Measurements from ENCODE around the gene DLX4. TPM values are rescaled to one million over a fixed set of nuclear protein-coding genes. Genes with fewer than 3 reads are reported as not detected.

The DLX4 gene
- total RNA-seq, 4 donors from 2014 or later: not detected

GRCh38 chr17:49959183-49959935, 9.6 kb upstream of the DLX4 start:
- WGBS, 2 donors (ENCODE audit: low coverage in 1 of 2): 69 to 75% methylated on average over 2 to 8 of the region's 8 CpGs
- Histone ChIP-seq H3K27me3 (peaks cover 50% of the 10 kb centered on the region), H3K4me1 (peaks cover 0 to 5% (median 2%) of the 10 kb centered on the region in 4 donors), H3K4me3 (no peak overlapping the region), H3K9me3 (no peaks in the 10 kb centered on the region), H3K36me3 (no peaks in the 10 kb centered on the region), H3K27ac (no peak overlapping the region)
- in situ Hi-C loops (cut with MboI; ENCODE audit: low pct_ligation_motif_present in 1 of 4, low pct_unique_long_range_greater_than_20kb in 1 of 4, low sequenced_read_pairs in 3 of 4): no loop called here
- no peak for DNase-seq
- intact Hi-C loops (cut with DNase I; ENCODE audit: low total_unique reads): no loop called here
- TF ChIP-seq POLR2A (IDR thresholded peaks at IDR 0.05): no peak

GRCh38 chr17:49962599-49963308, 6.2 kb upstream of the DLX4 start:
- in situ Hi-C loops (cut with MboI; ENCODE audit: low pct_ligation_motif_present in 1 of 4, low pct_unique_long_range_greater_than_20kb in 1 of 4, low sequenced_read_pairs in 3 of 4) (no loop called here), intact Hi-C loops (cut with DNase I; ENCODE audit: low total_unique reads) (no loop called here)
- H3K4me3 ChIP-seq: no peak overlapping the region
- no peak for TF ChIP-seq POLR2AphosphoS5 (IDR thresholded peaks at IDR 0.05)
- no peak for TF ChIP-seq CTCF (IDR thresholded peaks at IDR 0.05)
- TF ChIP-seq POLR2A (IDR thresholded peaks at IDR 0.05): no peak
- TF ChIP-seq EP300 (IDR thresholded peaks at IDR 0.05; ENCODE audit: low read depth): no peak
- H3K27ac ChIP-seq: no peak overlapping the region
- H3K36me3 ChIP-seq: no peaks in the 10 kb centered on the region
- no peak for DNase-seq
- WGBS, 2 donors (ENCODE audit: low coverage in 1 of 2): 18% methylated on average over 11 of the region's 11 CpGs; no CpG with 5 or more reads in 1 of the 2 donors
- H3K27me3 ChIP-seq: peaks cover 72% of the 10 kb centered on the region
- no peaks in the 10 kb centered on the region for H3K9me3 ChIP-seq
- H3K4me1 ChIP-seq: peaks cover 0 to 15% (median 2%) of the 10 kb centered on the region in 4 donors

- in situ Hi-C loops (cut with MboI; ENCODE audit: low pct_ligation_motif_present in 1 of 4, low pct_unique_long_range_greater_than_20kb in 1 of 4, low sequenced_read_pairs in 3 of 4): no loop called here
- DNase-seq: no peak
- peaks cover 77% of the 10 kb centered on the region for H3K27me3 ChIP-seq
- H3K9me3 ChIP-seq: no peaks in the 10 kb centered on the region
- intact Hi-C loops (cut with DNase I; ENCODE audit: low total_unique reads): no loop called here
- WGBS, 2 donors (ENCODE audit: low coverage in 1 of 2): 25% methylated on average over 4 of the region's 4 CpGs; no CpG with 5 or more reads in 1 of the 2 donors
- TF ChIP-seq CTCF (IDR thresholded peaks at IDR 0.05): no peak
- TF ChIP-seq EP300 (IDR thresholded peaks at IDR 0.05; ENCODE audit: low read depth): no peak
- no peak for TF ChIP-seq POLR2A (IDR thresholded peaks at IDR 0.05)
- no peak for TF ChIP-seq POLR2AphosphoS5 (IDR thresholded peaks at IDR 0.05)
- H3K4me3 ChIP-seq: no peak overlapping the region
- no peak overlapping the region for H3K27ac ChIP-seq
- no peaks in the 10 kb centered on the region for H3K36me3 ChIP-seq
- peaks cover 0 to 15% (median 3%) of the 10 kb centered on the region in 4 donors for H3K4me1 ChIP-seq
Measured at GRCh38 chr17:49963309-49963625, 5.7 kb upstream of the DLX4 start.

GRCh38 chr17:49963626-49964302, 5.2 kb upstream of the DLX4 start:
- Histone ChIP-seq H3K27ac (no peak overlapping the region), H3K9me3 (no peaks in the 10 kb centered on the region), H3K27me3 (peaks cover 82% of the 10 kb centered on the region), H3K4me1 (peaks cover under 1 to 18% (median 6%) of the 10 kb centered on the region in 4 donors), H3K36me3 (no peaks in the 10 kb centered on the region), H3K4me3 (no peak overlapping the region)
- in situ Hi-C loops (cut with MboI; ENCODE audit: low pct_ligation_motif_present in 1 of 4, low pct_unique_long_range_greater_than_20kb in 1 of 4, low sequenced_read_pairs in 3 of 4): no loop called here
- TF ChIP-seq CTCF (IDR thresholded peaks at IDR 0.05) (no peak), POLR2AphosphoS5 (IDR thresholded peaks at IDR 0.05) (no peak), POLR2A (IDR thresholded peaks at IDR 0.05) (no peak), EP300 (IDR thresholded peaks at IDR 0.05; ENCODE audit: low read depth) (no peak)
- intact Hi-C loops (cut with DNase I; ENCODE audit: low total_unique reads): no loop called here
- 33% methylated on average over 52 of the region's 52 CpGs; no CpG with 5 or more reads in 1 of the 2 donors for WGBS, 2 donors (ENCODE audit: low coverage in 1 of 2)
- no peak for DNase-seq

Measured in transverse colon (tissue), 4 donors.